ENCODE results near the gene PEMT. TPM values are rescaled to one million over a fixed set of nuclear protein-coding genes. Genes with fewer than 3 reads are reported as not detected.
A peak's percentile ranks its signal among the peaks of the same experiment; 100 is the strongest.

Gene PEMT
- total RNA-seq, 1 donor from 2014 or later = 39.2 TPM

DNA sequence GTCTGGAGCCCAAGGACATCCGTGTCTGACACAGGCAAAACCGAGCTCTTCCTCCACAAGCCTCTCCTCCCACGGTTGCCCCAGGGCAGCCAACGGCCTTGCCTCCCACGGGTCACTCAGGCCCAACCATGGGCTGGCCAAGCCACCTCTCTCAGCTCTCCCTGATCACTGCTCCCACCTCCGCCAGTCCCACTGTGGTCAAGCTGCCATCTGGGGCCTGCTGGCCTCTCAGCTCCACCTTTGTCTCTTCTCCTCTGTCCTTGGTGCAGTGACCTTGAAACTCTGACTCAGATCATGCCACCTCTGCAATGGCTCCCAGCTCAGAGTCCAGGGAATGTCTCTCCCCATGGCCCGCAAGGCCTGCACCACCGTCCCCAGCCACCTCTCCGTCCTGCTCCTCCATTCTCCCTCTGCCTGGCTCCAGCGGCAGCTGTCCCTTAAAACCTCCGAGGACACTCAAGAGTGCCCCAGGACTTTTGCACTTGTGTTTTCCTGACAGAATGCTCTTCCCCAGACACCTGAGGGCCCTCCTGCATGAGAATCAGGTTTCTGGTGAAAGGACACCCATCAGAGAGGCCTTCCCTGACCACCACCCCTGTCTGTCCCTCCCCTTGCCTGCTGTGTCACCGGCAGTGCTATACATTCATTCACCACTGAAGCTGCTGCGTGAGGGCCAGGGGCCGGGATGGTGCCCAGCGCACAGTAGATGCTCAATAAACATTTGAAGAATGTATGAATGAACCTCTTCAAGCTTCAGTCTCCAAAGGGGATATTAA lies 19.3 kb downstream of the PEMT start:
- Mint-ChIP-seq H3K4me3 (ENCODE audit: low read depth) (no peak overlapping the region), H3K36me3 (ENCODE audit: low read depth) (no peaks in the 10 kb centered on the region), H3K4me1 (ENCODE audit: low read depth) (no peaks in the 10 kb centered on the region), H3K9me3 (no peaks in the 10 kb centered on the region), H3K27me3 (ENCODE audit: low read depth) (no peaks in the 10 kb centered on the region), H3K27ac (no peak overlapping the region)
- intact Hi-C loops (cut with micrococcal nuclease) = no loop called here
- DNase-seq (ENCODE audit: low spot score) = no peak

DNA sequence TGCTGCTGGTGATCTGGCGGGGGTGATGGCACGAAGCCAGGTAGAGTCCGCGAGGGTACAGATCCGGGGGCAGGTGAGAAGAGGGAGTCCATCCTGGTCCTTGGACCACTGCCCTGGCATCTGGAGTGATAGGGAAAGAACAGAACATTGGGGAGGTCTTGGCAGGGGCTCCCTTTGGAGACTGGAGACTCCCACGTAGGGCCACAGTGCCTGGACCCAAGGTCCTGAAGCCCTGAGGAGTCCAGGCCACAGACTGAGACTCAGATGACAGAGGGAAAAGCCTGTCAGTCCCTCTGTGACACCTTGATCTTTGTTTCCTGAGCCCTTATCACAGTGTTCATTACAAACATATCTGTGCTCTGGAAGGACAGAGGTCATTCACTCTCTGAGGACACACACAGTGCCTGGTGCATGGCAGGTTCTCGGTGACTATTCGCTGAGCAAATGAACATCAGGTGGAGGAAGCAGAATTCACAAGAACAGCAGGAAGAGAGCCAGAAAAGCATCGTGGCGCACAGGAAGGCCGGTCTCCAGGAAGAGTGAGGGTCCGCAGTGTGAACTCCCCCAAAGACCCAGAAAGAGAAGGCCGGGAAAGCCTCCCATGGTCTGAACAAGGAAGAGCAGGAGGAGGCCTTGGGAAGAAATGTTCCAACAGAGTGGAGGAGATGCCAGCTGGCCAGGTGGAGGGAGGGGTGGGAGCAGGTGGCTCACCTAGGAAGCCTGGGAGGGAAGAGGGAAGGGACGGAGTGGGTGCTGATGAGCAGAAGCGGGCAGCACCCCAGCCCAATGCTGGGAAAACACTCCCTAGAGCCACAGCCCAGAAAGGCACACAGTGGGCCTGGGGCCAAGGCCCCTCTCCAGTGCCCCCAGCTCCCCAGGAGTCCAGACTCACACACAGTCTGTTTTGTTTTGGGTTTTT lies 20.5 kb downstream of the PEMT start:
- intact Hi-C loops (cut with micrococcal nuclease) = no loop called here
- H3K27ac Mint-ChIP-seq = no peak overlapping the region
- H3K4me3 Mint-ChIP-seq (ENCODE audit: low read depth) = no peak overlapping the region
- H3K9me3 Mint-ChIP-seq = no peaks in the 10 kb centered on the region
- H3K4me1 Mint-ChIP-seq (ENCODE audit: low read depth) = no peaks in the 10 kb centered on the region
- no peaks in the 10 kb centered on the region for H3K27me3 Mint-ChIP-seq (ENCODE audit: low read depth)
- DNase-seq (ENCODE audit: low spot score) = no peak
- H3K36me3 Mint-ChIP-seq (ENCODE audit: low read depth) = no peaks in the 10 kb centered on the region

- intact Hi-C loops (cut with micrococcal nuclease) = no loop called here
- Mint-ChIP-seq H3K4me1 (ENCODE audit: low read depth) (no peaks in the 10 kb centered on the region), H3K27ac (no peak overlapping the region), H3K9me3 (no peaks in the 10 kb centered on the region), H3K27me3 (ENCODE audit: low read depth) (no peaks in the 10 kb centered on the region), H3K4me3 (ENCODE audit: low read depth) (no peak overlapping the region), H3K36me3 (ENCODE audit: low read depth) (no peaks in the 10 kb centered on the region)
- no peak for DNase-seq (ENCODE audit: low spot score)
These were observed 21.2 kb downstream of the PEMT start for GRCh38 chr17:17570140-17570797.

GRCh38 chr17:17569691-17570090 lies 21.8 kb downstream of the PEMT start:
- no peaks in the 10 kb centered on the region for H3K27me3 Mint-ChIP-seq (ENCODE audit: low read depth)
- H3K36me3 Mint-ChIP-seq (ENCODE audit: low read depth) = no peaks in the 10 kb centered on the region
- no peak overlapping the region for H3K27ac Mint-ChIP-seq
- DNase-seq (ENCODE audit: low spot score) = no peak
- no peak overlapping the region for H3K4me3 Mint-ChIP-seq (ENCODE audit: low read depth)
- no peaks in the 10 kb centered on the region for H3K9me3 Mint-ChIP-seq
- no peaks in the 10 kb centered on the region for H3K4me1 Mint-ChIP-seq (ENCODE audit: low read depth)
- intact Hi-C loops (cut with micrococcal nuclease) = loop anchor here (2.0 kb wide), 1 partner anchor 73 kb away; the partner anchor contains the start of gene RASD1

DNA sequence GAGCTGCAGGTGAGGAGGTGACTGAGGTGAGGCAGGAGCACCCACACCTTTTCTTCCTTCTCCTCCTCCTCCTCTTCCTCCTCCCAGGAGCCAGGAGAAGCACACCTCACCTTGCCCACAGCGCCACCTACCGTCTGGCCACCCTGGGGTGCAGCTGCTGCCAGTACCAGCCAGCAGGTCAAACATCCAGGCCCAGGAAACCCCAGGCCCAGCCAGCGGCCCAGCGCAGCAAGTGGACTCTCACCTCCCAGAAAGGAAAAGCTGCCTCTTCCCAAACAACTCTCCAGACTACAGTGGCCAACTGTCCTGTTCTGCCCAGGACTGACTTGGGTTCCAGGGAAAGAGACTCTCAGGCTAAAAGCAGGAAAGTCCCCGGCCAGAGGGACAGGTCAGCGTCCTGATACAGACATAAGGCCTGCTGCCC lies 22.7 kb downstream of the PEMT start:
- H3K4me3 Mint-ChIP-seq (ENCODE audit: low read depth) = no peak overlapping the region
- H3K27me3 Mint-ChIP-seq (ENCODE audit: low read depth) = no peaks in the 10 kb centered on the region
- H3K27ac Mint-ChIP-seq = no peak overlapping the region
- no peaks in the 10 kb centered on the region for H3K9me3 Mint-ChIP-seq
- peak; percentile 47 for DNase-seq (ENCODE audit: low spot score)
- H3K36me3 Mint-ChIP-seq (ENCODE audit: low read depth) = no peaks in the 10 kb centered on the region
- intact Hi-C loops (cut with micrococcal nuclease) = loop anchor here (2.0 kb wide), 1 partner anchor 72 kb away; the partner anchor contains the start of gene RASD1
- H3K4me1 Mint-ChIP-seq (ENCODE audit: low read depth) = no peaks in the 10 kb centered on the region

- no peaks in the 10 kb centered on the region for H3K36me3 Mint-ChIP-seq (ENCODE audit: low read depth)
- intact Hi-C loops (cut with micrococcal nuclease) = loop anchor here (2.0 kb wide), 1 partner anchor 71 kb away; the partner anchor contains the start of gene RASD1
- no peak for DNase-seq (ENCODE audit: low spot score)
- H3K27ac Mint-ChIP-seq = no peak overlapping the region
- no peaks in the 10 kb centered on the region for H3K9me3 Mint-ChIP-seq
- no peaks in the 10 kb centered on the region for H3K4me1 Mint-ChIP-seq (ENCODE audit: low read depth)
- no peaks in the 10 kb centered on the region for H3K27me3 Mint-ChIP-seq (ENCODE audit: low read depth)
- no peak overlapping the region for H3K4me3 Mint-ChIP-seq (ENCODE audit: low read depth)
These were observed 23.9 kb downstream of the PEMT start for GRCh38 chr17:17567631-17568030.

GRCh38 chr17:17566896-17567513 lies 24.5 kb downstream of the PEMT start:
- no peaks in the 10 kb centered on the region for H3K9me3 Mint-ChIP-seq
- intact Hi-C loops (cut with micrococcal nuclease) = no loop called here

GRCh38 chr17:17565471-17566339 lies 25.8 kb downstream of the PEMT start:
- Mint-ChIP-seq H3K9me3 (no peaks in the 10 kb centered on the region), H3K4me3 (ENCODE audit: low read depth) (no peak overlapping the region), H3K27ac (no peak overlapping the region), H3K27me3 (ENCODE audit: low read depth) (no peaks in the 10 kb centered on the region), H3K4me1 (ENCODE audit: low read depth) (no peaks in the 10 kb centered on the region), H3K36me3 (ENCODE audit: low read depth) (no peaks in the 10 kb centered on the region)
- no peak for DNase-seq (ENCODE audit: low spot score)
- intact Hi-C loops (cut with micrococcal nuclease) = no loop called here

More at GRCh38 chr17:17566896-17567513, 24.5 kb downstream of the PEMT start:
- Mint-ChIP-seq H3K27ac (no peak overlapping the region), H3K27me3 (ENCODE audit: low read depth) (no peaks in the 10 kb centered on the region), H3K36me3 (ENCODE audit: low read depth) (no peaks in the 10 kb centered on the region), H3K4me1 (ENCODE audit: low read depth) (no peaks in the 10 kb centered on the region), H3K4me3 (ENCODE audit: low read depth) (no peak overlapping the region)
- no peak for DNase-seq (ENCODE audit: low spot score)

- no peak overlapping the region for H3K27ac Mint-ChIP-seq
- intact Hi-C loops (cut with micrococcal nuclease) = no loop called here
- H3K27me3 Mint-ChIP-seq (ENCODE audit: low read depth) = no peaks in the 10 kb centered on the region
- H3K9me3 Mint-ChIP-seq = no peaks in the 10 kb centered on the region
- DNase-seq (ENCODE audit: low spot score) = no peak
- no peak overlapping the region for H3K4me3 Mint-ChIP-seq (ENCODE audit: low read depth)
- no peaks in the 10 kb centered on the region for H3K36me3 Mint-ChIP-seq (ENCODE audit: low read depth)
- H3K4me1 Mint-ChIP-seq (ENCODE audit: low read depth) = no peaks in the 10 kb centered on the region
These were observed 26.6 kb downstream of the PEMT start for GRCh38 chr17:17564896-17565295.

DNA sequence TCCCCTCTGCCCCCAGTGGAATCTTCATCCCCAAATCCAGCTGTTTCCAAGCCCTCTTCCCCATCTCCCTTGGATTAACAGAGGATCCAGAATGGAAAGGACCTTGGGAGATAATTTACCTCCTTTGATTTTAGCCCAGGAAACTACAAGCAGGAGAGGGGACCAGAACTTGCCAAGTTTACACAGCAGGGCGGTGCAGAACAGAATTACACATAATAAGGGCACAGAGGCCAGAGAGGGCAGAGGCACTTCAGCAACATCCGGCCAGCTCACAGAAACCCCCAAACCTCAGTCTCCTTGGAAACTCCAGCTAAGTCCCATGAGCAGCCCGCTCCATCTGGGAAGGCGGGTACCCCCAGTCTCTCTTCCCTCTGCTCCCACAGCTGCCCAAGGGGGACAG lies 27.2 kb downstream of the PEMT start:
- no peaks in the 10 kb centered on the region for H3K4me1 Mint-ChIP-seq (ENCODE audit: low read depth)
- no peaks in the 10 kb centered on the region for H3K27me3 Mint-ChIP-seq (ENCODE audit: low read depth)
- no peaks in the 10 kb centered on the region for H3K9me3 Mint-ChIP-seq
- intact Hi-C loops (cut with micrococcal nuclease) = no loop called here
- H3K36me3 Mint-ChIP-seq (ENCODE audit: low read depth) = no peaks in the 10 kb centered on the region
- DNase-seq (ENCODE audit: low spot score) = no peak
- H3K4me3 Mint-ChIP-seq (ENCODE audit: low read depth) = no peak overlapping the region
- no peak overlapping the region for H3K27ac Mint-ChIP-seq

- no peaks in the 10 kb centered on the region for H3K27me3 Mint-ChIP-seq (ENCODE audit: low read depth)
- H3K36me3 Mint-ChIP-seq (ENCODE audit: low read depth) = no peaks in the 10 kb centered on the region
- no peaks in the 10 kb centered on the region for H3K4me1 Mint-ChIP-seq (ENCODE audit: low read depth)
- no peak overlapping the region for H3K27ac Mint-ChIP-seq
- no peaks in the 10 kb centered on the region for H3K9me3 Mint-ChIP-seq
- no peak for DNase-seq (ENCODE audit: low spot score)
- H3K4me3 Mint-ChIP-seq (ENCODE audit: low read depth) = no peak overlapping the region
- intact Hi-C loops (cut with micrococcal nuclease) = no loop called here
These were observed 28.0 kb downstream of the PEMT start for GRCh38 chr17:17563530-17563929.

GRCh38 chr17:17562146-17562511 lies 29.4 kb downstream of the PEMT start:
- H3K4me3 Mint-ChIP-seq (ENCODE audit: low read depth) = no peak overlapping the region
- H3K4me1 Mint-ChIP-seq (ENCODE audit: low read depth) = no peaks in the 10 kb centered on the region
- no peaks in the 10 kb centered on the region for H3K9me3 Mint-ChIP-seq
- intact Hi-C loops (cut with micrococcal nuclease) = no loop called here
- no peaks in the 10 kb centered on the region for H3K36me3 Mint-ChIP-seq (ENCODE audit: low read depth)
- H3K27me3 Mint-ChIP-seq (ENCODE audit: low read depth) = no peaks in the 10 kb centered on the region
- DNase-seq (ENCODE audit: low spot score) = no peak
- H3K27ac Mint-ChIP-seq = no peak overlapping the region
